HG03575 (cell line): Measurements from ENCODE around the gene GALR3.

ENCODE experiments used
- ATAC-seq: cut with Tn5 transposase; IDR thresholded peaks from one replicate; pipeline ENCODE4 v1.9.1; 2021; ENCODE audit not compliant: unreplicated experiment, insufficient number of reproducible peaks, low FRiP score; ENCODE audit errors: extremely low read depth

The GALR3 gene

DNA sequence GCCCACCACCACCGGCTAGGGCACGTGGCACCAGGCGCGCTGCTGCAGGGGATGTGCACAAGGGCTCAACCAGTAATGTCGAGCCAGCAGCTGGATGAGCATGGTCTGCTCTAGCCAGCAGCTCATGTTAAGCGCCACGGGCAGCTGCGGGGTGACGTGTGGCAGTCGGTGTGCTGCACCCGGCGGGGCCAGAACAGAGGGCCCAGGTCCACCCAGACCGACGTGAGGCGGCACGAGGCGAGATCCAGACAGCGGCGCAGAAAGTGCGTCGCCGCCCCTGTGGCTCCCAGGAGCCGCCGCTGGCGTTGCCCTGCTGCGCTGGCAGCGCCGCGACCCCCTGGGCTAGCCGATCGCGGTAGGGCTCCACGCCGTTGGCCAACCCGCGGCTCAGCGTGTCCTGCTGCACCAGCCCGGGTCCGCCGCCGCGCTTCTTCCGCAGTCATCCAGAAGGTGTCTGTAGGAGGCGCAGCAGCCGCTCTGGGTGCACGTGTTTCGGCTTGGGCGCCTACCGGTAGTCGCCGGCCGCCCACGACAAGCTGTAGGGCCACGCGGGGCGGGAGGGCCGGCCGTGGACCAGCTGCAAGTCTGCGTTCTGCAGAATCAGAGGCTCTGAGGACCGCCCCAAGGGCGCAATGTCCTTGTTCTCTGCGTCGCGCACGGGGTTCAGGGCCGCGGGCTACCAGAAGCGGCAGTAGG is 4.6 kb upstream of the GALR3 start:
- no peak for ATAC-seq

DNA sequence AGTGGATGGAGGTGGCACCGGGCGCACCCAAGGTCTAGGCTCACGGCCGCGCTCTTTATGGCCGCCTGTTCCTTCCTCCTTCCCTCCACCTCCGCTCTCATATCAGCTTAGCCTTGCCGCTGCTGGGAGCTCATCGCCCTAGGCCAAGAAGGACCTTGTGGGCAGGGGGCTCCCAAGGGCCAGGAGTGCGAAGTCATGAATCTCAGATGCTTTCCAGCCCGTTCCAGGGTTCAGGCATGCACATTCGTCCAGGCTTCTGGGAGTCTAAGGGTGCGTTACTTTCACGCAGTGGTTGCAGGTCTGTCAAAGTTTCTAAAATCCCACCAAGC is 4.1 kb upstream of the GALR3 start:
- ATAC-seq: no peak

DNA sequence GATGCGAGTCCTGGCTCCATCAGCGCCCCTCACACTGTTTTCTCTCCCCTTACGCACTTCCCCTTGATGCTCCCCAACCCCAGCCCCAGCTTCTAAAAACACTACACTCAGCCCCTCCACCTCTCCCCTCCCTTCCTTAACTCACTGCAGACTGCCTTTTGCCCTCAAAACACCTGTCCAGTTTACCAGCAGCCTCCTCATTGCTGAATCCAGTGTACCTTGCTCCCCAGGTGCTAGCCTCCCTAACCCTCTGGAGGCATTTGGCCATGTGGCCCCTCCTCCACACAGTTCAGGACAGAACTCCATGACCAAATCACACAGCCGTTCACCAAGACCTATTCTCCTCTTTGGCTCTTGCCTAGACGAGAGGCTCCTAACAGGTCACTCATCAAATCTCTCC is 2.8 kb upstream of the GALR3 start:
- no peak for ATAC-seq

DNA sequence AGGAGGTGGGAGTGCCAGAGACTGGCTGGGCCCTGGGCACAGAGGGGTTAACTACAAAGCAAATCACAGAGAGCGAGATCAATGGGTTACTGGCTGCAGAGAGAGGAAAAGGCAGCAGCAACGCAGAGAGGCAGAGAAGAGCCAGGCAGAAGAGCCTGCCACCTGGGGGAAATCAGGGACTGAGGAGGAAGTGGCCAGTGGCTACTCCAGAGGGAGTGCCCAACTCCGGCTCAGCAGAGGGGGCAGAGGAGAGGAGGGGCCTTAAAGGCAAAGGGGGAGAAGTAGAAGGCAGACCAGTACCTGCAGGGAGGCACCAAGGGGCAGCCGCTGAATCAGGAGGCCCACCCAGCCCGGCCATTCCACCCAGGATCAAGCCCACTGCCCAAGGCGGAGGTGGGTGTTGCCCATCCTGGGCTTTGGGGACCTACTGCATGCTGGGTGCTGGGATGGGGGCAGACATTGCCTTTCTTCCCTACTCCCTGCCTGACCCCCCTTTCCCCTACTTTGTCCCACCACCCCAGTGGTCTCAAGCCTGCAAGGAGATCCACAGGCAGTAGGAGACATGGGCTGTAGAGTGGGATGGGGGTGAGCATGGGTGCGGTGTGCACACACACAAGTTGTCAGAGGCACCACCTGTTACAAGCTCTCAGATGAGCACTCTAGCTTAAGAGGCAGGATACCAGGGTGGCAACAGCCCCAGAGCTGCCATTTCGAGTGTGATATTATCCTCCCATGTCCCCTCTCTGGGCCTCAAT is 926 bp upstream of the GALR3 start:
- no peak for ATAC-seq

DNA sequence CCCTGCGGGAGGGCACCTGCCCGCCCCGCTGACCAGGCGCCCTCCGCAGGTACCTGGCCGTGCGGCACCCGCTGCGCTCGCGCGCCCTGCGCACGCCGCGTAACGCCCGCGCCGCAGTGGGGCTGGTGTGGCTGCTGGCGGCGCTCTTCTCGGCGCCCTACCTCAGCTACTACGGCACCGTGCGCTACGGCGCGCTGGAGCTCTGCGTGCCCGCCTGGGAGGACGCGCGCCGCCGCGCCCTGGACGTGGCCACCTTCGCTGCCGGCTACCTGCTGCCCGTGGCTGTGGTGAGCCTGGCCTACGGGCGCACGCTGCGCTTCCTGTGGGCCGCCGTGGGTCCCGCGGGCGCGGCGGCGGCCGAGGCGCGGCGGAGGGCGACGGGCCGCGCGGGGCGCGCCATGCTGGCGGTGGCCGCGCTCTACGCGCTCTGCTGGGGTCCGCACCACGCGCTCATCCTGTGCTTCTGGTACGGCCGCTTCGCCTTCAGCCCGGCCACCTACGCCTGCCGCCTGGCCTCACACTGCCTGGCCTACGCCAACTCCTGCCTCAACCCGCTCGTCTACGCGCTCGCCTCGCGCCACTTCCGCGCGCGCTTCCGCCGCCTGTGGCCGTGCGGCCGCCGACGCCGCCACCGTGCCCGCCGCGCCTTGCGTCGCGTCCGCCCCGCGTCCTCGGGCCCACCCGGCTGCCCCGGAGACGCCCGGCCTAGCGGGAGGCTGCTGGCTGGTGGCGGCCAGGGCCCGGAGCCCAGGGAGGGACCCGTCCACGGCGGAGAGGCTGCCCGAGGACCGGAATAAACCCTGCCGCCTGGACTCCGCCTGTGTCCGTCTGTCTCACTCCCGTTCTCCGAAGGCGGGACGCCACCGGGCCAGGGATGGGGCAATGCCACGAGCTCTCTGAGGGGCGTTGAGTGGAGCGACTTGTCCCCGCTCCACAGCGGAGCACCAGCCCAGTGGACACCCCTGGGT is 1.8 kb downstream of the GALR3 start:
- no peak for ATAC-seq

DNA sequence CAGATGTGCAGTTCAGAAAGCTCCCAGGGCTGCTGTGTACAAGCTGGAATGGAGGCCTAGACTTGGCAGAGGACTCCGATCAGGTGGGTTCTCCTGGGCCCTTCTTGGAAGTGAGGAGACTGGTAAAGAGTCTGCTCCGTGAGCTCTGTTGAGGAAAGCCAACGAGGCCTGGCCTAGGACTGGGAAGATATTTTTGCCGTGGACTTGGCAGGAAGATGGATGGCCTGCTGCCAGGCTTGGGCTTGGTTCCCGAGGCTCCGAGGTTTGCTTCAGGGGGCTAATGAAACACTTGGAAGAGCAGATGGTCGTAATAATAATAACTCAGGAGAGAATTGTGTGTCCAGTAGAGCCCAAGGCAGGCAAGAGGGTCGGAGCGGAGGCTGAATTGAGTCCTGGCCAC is 3.9 kb downstream of the GALR3 start:
- no peak for ATAC-seq

DNA sequence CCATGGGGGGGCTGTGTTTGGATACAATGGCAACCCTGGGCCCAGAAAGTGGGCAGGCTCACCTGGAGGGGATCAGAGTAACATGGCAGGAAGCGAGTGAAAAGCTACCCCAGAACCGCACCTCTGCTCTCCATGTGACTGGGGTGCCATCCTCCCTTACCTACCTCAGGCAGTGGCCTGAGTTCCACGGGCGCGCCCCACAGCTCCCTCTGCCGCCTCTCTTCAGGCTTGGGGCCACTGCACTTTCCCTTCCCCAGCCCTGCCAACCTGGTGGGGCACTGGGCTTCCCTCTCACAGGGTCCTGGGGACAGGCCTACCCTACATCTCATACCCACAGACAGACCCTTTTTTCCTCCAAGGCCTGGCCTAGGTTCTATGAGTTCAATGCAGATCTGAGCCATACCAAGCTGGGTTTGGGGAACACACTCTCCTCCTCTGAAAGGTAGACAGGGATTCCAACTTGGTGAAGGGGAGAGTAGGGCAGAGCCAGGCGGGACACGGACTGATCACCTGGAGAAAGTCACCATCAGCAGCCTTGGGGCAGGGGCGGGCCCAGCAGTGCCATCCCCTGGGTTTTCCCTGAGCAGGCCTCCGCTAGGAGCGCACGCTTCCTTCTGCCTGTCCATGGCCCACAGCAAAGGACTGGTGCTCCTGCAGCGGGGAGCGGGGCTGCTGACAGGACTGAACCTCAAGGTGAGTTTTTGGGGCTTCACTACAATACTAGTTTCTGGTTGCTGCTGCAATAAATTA is 7.1 kb downstream of the GALR3 start:
- ATAC-seq: no peak

DNA sequence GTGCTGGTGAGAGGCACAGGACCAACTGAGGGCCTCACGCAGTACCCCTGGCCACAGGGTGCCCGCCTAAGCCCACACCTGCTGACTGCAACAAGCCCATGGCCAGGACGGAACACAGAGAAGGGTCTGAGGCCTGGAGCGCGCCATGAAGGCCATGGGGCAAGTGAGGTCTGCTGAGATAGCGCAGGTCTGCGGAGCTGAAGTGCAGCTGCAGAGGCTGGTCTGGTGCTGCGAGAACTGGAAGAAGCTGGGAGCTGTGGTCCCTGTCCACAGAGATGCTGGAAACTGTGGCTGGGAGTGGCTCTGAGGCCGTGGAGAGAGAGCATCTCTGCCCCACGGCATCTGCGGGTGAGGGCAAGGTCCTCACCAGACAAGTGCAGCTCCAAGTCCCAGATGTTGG is 8.3 kb downstream of the GALR3 start:
- ATAC-seq: no peak

DNA sequence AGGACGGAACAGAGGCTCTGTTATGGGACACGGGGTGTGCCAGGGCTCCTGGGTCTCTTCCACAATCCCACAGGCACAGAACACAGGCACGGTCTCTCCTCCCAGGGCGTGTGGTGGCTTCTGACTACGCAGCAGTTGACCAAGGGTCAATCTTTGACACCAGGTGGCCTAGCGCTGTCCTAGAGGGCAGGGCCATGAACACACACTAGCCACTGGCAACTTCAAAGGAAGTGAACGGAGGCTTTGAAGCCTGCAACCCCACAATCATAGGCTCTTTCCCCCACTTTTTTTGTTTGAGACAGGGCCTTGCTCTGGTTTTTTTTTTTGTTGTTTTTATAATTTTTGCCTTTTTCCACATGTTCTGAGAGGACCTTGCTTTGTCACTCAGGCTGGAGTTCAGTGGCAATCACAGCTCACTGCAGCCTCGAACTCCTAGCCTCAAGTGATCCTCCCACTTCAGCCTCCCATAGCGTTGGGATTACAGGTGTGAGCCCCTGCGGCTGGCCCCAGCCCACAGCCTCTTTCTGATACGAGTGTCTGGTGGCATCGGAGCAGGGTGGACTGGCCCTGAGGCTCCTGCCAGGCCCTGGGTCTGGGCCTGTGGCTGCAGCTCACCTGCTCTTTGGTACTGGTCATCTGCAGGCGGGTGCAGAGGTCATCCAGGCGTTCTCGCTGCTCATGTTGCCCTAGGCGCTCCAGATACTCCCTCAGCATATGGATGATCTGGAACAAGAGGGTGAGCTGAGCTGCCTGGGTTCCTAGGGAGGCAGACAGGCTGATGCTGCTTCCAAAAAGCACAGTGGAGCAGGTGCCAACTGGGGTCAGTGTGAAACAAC is 9.1 kb downstream of the GALR3 start:
- no peak for ATAC-seq

DNA sequence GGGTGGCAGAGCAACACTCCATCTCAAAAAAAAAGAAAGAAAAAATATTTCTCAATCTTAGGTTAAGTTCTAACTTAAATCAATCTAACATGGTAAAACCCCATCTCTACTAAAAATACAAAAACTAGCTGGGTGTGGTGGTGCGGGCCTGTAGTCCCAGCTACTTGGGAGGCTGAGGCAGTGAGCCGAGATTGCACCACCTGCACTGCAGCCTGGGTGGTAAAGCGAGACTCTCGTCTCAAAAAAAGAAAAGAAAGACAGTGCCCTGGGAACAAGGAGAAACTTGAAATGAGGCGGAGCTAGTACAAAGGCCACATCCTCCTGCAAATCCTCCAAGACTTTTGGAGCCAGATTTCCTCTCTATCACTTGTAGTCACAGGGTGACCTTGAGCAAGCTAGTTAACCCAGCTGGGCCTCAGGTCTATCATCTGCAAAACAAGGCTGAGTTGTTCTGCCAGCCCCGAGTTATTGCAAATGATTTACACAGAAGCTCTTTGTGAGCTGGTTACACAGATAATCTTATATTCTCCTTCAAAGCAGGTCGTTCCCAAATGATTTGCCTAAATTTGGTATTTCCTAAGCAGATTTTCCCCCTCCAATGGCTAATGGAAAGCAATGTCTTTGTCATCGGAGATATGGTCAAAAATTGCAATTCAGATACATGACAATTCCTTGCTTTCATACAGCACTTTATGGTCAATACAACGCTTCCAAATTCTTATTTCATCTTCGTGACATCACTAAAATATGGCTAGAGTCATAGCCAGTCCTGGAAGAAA is 19.0 kb downstream of the GALR3 start:
- no peak for ATAC-seq

DNA sequence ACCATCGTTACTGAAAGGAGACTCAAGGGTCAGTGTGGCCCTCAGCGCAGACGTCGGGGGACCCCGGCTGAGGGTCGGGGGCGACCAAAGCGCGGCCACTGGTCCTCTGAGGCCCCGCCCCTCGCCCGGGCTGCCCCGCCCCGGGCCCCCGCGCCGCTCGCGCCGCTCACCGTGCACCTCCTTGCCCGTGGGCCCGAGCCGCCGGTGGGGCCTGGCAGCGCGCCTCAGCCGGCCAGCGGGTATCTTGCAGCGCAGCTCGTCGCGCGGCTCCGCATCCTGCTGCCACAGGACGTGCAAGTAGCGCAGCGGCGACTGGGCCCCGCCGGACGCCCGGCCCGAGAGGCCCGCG is 20.5 kb downstream of the GALR3 start:
- no peak for ATAC-seq

DNA sequence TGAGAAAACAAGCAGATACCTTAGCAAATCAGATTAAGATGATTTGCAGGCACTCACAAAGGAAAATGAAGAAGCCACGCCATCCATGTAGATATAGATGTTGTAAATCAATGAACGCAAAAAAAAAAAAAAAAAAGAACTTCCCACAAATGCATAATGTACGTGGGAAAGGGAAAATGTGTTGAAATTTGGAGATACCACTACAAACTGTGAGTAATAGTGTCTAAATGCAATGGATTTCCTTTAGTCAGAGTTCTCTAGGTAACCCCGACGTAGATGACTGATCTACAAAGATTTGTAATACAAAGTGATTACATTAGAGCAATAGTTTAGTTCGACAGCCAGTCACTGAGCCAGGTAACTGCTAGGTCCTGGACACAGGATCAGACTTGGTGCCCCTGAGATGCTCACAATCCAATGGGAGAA is 21.7 kb downstream of the GALR3 start:
- no peak for ATAC-seq

DNA sequence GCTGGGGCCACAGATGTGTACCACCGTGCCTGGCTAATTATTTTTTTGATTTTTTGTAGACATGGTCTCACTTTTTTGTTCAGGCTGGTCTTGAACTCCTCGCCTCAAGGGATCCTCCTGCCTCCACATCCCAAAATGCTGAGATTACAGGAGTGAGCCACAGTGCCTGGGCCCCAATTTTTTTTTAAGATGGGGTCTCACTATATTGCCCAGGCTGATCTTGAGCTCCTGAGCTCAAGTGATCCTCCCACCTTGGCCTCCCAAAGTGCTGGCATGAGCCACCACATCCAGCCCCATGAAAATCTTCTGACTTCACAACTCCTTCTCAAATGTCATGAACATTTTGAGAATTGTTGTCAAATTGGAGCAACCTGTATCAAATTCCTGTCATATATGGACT is 23.3 kb downstream of the GALR3 start:
- ATAC-seq: no peak

DNA sequence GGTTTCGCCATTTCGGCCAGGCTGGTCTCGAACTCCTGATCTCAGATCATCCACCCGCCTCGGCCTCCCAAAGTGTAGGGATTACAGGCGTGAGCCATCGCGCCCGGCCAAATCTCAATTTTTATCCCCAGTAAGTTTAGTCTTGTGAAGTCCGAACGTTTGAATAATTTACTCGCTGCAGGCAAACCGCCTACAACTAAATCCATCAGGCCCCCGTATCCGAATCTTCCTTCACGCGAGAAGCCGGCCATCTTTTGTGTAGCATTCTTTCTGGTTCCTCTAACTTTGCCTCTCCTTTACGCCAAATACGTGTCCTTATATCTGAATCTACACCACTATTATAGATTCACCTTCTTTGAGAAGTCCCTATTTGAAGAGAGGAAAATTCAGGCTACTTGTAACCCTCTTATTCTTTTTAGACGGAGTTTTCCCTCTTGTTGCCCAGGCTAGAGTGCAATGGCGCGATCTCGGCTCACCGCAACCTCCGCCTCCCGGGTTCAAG is 25.5 kb downstream of the GALR3 start:
- ATAC-seq: no peak

DNA sequence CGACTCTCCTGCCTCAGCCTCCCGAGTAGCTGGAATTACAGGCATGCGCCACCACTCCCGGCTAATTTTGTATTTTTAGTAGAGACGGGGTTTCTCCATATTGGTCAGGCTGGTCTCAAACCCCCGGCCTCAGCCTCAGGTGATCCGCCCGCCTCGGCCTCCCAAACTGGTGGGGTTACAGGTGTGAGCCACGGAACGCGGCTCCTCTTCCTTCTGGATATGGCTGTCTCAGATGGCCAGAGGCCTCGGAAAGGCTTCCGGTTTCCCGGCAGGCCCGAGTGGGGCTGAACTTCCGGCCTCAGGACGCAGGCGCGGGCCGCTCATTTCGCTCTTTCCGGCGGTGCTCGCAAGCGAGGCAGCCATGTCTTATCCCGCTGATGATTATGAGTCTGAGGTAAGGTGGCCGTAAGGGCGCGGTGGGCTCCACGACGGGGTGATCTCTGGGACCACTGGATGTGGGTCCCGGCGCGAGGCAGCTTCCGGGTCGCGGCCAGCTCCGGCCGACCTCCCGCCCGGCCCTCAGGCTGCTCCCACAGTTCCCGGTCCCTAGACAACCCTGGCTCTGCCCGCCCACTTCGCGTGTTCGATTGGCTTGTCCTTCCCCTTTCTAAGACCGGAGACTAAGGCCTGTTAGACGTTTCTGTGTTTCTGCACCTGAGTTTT is 26.0 kb downstream of the GALR3 start, which contains the start of gene EIF3L:
Gene EIF3L (plus strand): TSS at position 331 of the 663 bp plus-strand sequence. CDS start 31 bp downstream, at position 362.
- no peak for ATAC-seq

DNA sequence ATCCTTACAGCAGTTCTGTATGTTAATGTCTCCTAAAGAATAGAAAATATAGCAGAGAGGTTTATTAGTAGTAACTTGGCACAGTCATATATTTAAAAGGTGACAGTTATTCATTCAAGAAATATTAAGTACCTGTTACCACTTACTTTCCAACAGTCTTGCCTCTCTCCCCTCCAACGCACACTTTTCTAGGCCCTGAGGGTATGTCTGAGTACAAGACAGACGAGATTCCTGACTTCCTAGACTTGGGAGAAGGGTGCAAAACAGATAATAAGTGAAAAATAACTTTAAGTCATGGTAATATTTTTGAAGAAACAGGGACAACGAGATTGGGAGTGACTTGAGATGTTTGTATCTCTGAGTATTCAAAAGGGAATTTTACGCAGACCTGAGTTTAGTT is 27.6 kb downstream of the GALR3 start:
- ATAC-seq: no peak

DNA sequence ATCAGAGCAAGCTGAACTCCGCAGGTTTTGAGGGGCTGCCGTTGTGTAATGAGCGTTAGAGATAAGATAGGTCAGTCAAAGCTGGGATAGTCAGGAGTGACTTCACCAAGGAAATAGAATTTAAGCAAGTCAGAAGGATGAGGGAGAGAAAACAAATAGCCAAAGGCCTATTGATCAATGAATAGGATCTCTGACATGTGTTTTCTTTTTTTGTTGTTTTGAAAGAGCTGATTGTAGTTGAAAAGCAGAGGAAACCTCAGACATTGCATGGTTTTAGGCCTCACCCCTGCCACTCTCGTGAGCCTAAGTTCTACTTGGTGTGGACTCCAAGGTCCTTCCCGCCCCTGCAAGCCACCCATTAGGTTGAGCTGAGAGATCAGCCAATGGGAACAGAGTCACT is 29.2 kb downstream of the GALR3 start:
- ATAC-seq: no peak
